ENCODE data around the gene ANKRD55. TPM values are rescaled to one million over a fixed set of nuclear protein-coding genes. Genes with fewer than 3 reads are reported as not detected.
"Not testable (repeated sequence)": the region's sequence is repeated elsewhere in the genome, so short reads cannot be mapped to it uniquely, and the experiment has no call there.

Gene ANKRD55
- polyA plus RNA-seq, 4 donors: 0.75 to 1.7 (median 1.3) TPM

- DNase-seq (ENCODE audit: low read depth in 4 of 4, low spot score in 2 of 4): no peak
Measured at GRCh38 chr5:56112526-56113121, 120.5 kb downstream of the ANKRD55 start.

- no peak for DNase-seq (ENCODE audit: low read depth in 4 of 4, low spot score in 2 of 4)
Measured at GRCh38 chr5:56111404-56111781, 121.7 kb downstream of the ANKRD55 start.

- no peak for DNase-seq (ENCODE audit: low read depth in 4 of 4, low spot score in 2 of 4)
Measured at GRCh38 chr5:56110646-56111403, 122.3 kb downstream of the ANKRD55 start.

GRCh38 chr5:56108246-56108645 lies 124.9 kb downstream of the ANKRD55 start:
- no peak for DNase-seq (ENCODE audit: low read depth in 4 of 4, low spot score in 2 of 4)

- DNase-seq (ENCODE audit: low read depth in 4 of 4, low spot score in 2 of 4): no peak
Measured at GRCh38 chr5:56106837-56107236, 126.3 kb downstream of the ANKRD55 start.

GRCh38 chr5:56105511-56106291 lies 127.4 kb downstream of the ANKRD55 start:
- DNase-seq (ENCODE audit: low read depth in 4 of 4, low spot score in 2 of 4): no peak

GRCh38 chr5:56102889-56103288 lies 130.2 kb downstream of the ANKRD55 start:
- DNase-seq (ENCODE audit: low read depth in 4 of 4, low spot score in 2 of 4): no peak

GRCh38 chr5:56102207-56102606 lies 130.9 kb downstream of the ANKRD55 start:
- not testable (repeated sequence) for DNase-seq (ENCODE audit: low read depth in 4 of 4, low spot score in 2 of 4)

- no peak for DNase-seq (ENCODE audit: low read depth in 4 of 4, low spot score in 2 of 4)
Measured at GRCh38 chr5:56101180-56101579, 131.9 kb downstream of the ANKRD55 start.

- DNase-seq (ENCODE audit: low read depth in 4 of 4, low spot score in 2 of 4): no peak
Measured at GRCh38 chr5:56100439-56101176, 132.5 kb downstream of the ANKRD55 start.

GRCh38 chr5:56099346-56099745 lies 133.8 kb downstream of the ANKRD55 start:
- no peak for DNase-seq (ENCODE audit: low read depth in 4 of 4, low spot score in 2 of 4)

GRCh38 chr5:56097055-56097454 lies 136.1 kb downstream of the ANKRD55 start:
- DNase-seq (ENCODE audit: low read depth in 4 of 4, low spot score in 2 of 4): no peak

- no peak for DNase-seq (ENCODE audit: low read depth in 4 of 4, low spot score in 2 of 4)
Measured at GRCh38 chr5:56095579-56096102, 137.5 kb downstream of the ANKRD55 start.

GRCh38 chr5:56094579-56095361 lies 138.4 kb downstream of the ANKRD55 start:
- DNase-seq (ENCODE audit: low read depth in 4 of 4, low spot score in 2 of 4): no peak

- DNase-seq (ENCODE audit: low read depth in 4 of 4, low spot score in 2 of 4): no peak
Measured at GRCh38 chr5:56093970-56094369, 139.2 kb downstream of the ANKRD55 start.

GRCh38 chr5:56092115-56092514 lies 141.0 kb downstream of the ANKRD55 start:
- DNase-seq (ENCODE audit: low read depth in 4 of 4, low spot score in 2 of 4): no peak

GRCh38 chr5:56091664-56092063 lies 141.5 kb downstream of the ANKRD55 start:
- no peak for DNase-seq (ENCODE audit: low read depth in 4 of 4, low spot score in 2 of 4)

- DNase-seq (ENCODE audit: low read depth in 4 of 4, low spot score in 2 of 4): no peak
Measured at GRCh38 chr5:56090793-56091460, 142.2 kb downstream of the ANKRD55 start.
